Measurements from ENCODE around the gene ENPP6. TPM values are rescaled to one million over a fixed set of nuclear protein-coding genes. Genes with fewer than 3 reads are reported as not detected.

ENPP6 gene
- total RNA-seq, 2 experiments from 2014 or later: not detected

DNA sequence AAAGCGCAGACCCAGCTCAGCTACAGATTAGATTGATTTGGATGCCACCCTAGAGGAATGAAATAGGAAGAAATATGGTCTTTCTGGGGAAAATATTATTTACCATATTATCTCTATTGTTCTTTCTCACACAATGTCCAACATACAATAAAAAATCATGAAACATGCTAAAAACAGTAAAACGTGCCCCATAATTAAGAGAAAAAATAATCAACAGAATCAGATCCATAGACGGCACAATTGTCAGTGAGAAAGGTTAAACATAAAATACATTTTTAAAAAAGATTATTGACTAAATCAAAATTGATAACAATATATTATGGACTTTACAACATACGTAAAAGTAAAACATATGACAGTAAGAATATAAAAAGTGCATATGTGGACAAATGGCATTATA is 90.9 kb downstream of the ENPP6 start:
- CTCF ChIA-PET (ENCODE audit: unreplicated experiment): no interaction called here
- no TSS peak for BruUV-seq (replicated peaks)
- no peak for TF ChIP-seq EZH2phosphoT487 (IDR thresholded peaks at IDR 0.05; ENCODE audit: borderline replicate concordance, low read depth, low read length)
- no peak for TF ChIP-seq CTCF (conservative IDR thresholded peaks at IDR 0.05; ENCODE audit: low read length)

DNA sequence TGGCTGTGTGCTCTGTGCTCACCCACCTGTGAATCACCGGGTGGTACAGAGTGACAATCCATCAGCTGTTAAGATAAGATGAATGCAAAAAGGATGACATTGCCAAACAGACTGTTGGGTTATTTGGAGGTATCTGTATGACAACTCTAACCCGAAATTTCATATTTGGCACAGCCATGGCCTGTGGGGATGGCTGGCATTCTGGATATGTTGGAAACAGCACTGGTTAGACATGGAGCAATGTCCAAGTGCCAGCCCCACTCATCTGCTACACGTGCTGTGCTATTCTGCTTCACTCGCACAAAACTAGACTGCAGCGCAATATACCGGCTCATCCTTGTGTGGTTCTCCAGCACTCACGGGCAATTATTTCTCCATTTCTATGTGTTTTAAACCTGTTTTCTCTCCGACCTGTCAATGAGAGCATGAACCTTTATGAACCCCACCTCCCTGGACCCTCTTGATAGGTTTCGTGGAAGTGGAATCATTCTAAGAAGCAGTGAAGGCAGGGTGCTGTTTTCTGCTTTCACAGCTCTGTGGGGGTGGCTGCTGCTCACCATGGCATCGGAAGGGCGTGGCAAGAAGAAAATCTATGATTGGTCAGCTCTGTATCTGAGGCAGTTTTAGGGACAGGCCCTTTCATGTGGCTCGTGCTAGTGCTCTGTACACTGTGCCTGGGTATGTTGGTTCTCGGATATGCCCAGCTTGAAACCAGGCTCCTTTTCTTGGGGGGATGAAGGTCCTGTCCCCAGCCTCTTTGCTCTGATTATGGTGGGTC is 94.9 kb downstream of the ENPP6 start:
- ChIA-PET CTCF (ENCODE audit: unreplicated experiment) (no interaction called here), POLR2A (interaction anchor here (0.6 to 0.7 kb wide), 4 partner anchors 24 to 603 kb away, joined by 3 to 4 read pairs (median 4); no protein-coding TSS in a partner anchor)
- H3K9me3 ChIP-seq (ENCODE audit: low read length): no peaks in the 10 kb centered on the region
- no peaks in the 10 kb centered on the region for H3K9me2 ChIP-seq (ENCODE audit: insufficient read depth, low read length)
- no peaks in the 10 kb centered on the region for H3K4me1 ChIP-seq (ENCODE audit: insufficient read depth, low read length, poor library complexity, severe bottlenecking)
- no peak overlapping the region for H2AFZ ChIP-seq (ENCODE audit: low read length)
- H3K27ac ChIP-seq (ENCODE audit: low read depth, low read length, poor library complexity, severe bottlenecking): no peak overlapping the region
- no peaks in the 10 kb centered on the region for H3K36me3 ChIP-seq (ENCODE audit: insufficient read depth, low read length)
- DNase-seq (ENCODE audit: low spot score): no peak
- intact Hi-C loops (cut with micrococcal nuclease; ENCODE audit: unreplicated experiment): no loop called here
- H3K4me2 ChIP-seq (ENCODE audit: low read length): no peak overlapping the region
- no peaks in the 10 kb centered on the region for H3K79me2 ChIP-seq (ENCODE audit: insufficient read depth, low read depth, low read length)
- H4K20me1 ChIP-seq (ENCODE audit: insufficient read depth, low read length): no peaks in the 10 kb centered on the region
- BruUV-seq (replicated peaks): no TSS peak
- TF ChIP-seq CTCF (conservative IDR thresholded peaks at IDR 0.05; ENCODE audit: low read length) (no peak), EZH2phosphoT487 (IDR thresholded peaks at IDR 0.05; ENCODE audit: borderline replicate concordance, low read depth, low read length) (no peak)
- H3K4me3 ChIP-seq (ENCODE audit: low read depth, low read length, poor library complexity, severe bottlenecking): no peak overlapping the region

More for the DNA sequence above, 90.9 kb downstream of the ENPP6 start:
- Histone ChIP-seq H3K4me1 (ENCODE audit: insufficient read depth, low read length, poor library complexity, severe bottlenecking) (no peaks in the 10 kb centered on the region), H3K9me2 (ENCODE audit: insufficient read depth, low read length) (no peaks in the 10 kb centered on the region), H3K4me2 (ENCODE audit: low read length) (no peak overlapping the region), H2AFZ (ENCODE audit: low read length) (no peak overlapping the region), H4K20me1 (ENCODE audit: insufficient read depth, low read length) (no peaks in the 10 kb centered on the region), H3K36me3 (ENCODE audit: insufficient read depth, low read length) (no peaks in the 10 kb centered on the region), H3K4me3 (ENCODE audit: low read depth, low read length, poor library complexity, severe bottlenecking) (no peak overlapping the region), H3K27ac (ENCODE audit: low read depth, low read length, poor library complexity, severe bottlenecking) (no peak overlapping the region), H3K79me2 (ENCODE audit: insufficient read depth, low read depth, low read length) (no peaks in the 10 kb centered on the region), H3K9me3 (ENCODE audit: low read length) (no peaks in the 10 kb centered on the region)
- no peak for DNase-seq (ENCODE audit: low spot score)
- intact Hi-C loops (cut with micrococcal nuclease; ENCODE audit: unreplicated experiment): no loop called here
- POLR2A ChIA-PET: no interaction called here

DNA sequence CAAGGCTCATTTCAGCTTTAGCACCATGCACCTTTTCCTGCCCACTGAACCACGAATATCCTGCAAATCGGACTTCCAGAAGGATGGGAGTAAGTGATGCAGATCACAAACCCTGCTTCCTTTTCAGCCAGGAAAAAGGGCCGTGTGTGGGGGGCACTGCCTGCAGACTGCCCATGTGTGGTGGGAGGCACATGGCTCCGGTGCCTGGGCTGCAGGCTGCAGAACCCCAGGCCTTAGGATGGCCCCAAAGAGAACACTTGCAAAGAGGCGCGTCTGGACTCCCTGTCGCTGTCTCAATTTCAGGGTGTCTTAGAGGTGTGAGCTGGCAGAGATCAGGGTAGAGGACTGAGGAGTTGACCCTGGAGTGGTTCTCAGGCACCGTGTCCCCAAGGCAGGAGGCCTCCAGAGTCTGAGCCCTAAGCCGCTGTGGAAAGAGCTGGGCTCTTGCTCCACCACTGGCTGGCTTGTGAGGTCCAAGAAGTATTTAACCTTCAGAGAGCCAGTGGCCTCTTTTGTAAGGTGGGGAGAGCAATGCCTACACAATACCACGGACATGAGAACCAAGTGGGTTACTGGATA is 97.0 kb downstream of the ENPP6 start:
- CTCF ChIA-PET (ENCODE audit: unreplicated experiment): no interaction called here
- Histone ChIP-seq H4K20me1 (ENCODE audit: insufficient read depth, low read length) (no peaks in the 10 kb centered on the region), H3K79me2 (ENCODE audit: insufficient read depth, low read depth, low read length) (no peaks in the 10 kb centered on the region), H3K4me1 (ENCODE audit: insufficient read depth, low read length, poor library complexity, severe bottlenecking) (no peaks in the 10 kb centered on the region), H3K4me2 (ENCODE audit: low read length) (no peak overlapping the region), H3K36me3 (ENCODE audit: insufficient read depth, low read length) (no peaks in the 10 kb centered on the region), H3K27ac (ENCODE audit: low read depth, low read length, poor library complexity, severe bottlenecking) (no peak overlapping the region), H3K9me3 (ENCODE audit: low read length) (no peaks in the 10 kb centered on the region), H2AFZ (ENCODE audit: low read length) (no peak overlapping the region), H3K9me2 (ENCODE audit: insufficient read depth, low read length) (no peaks in the 10 kb centered on the region), H3K4me3 (ENCODE audit: low read depth, low read length, poor library complexity, severe bottlenecking) (no peak overlapping the region)
- no TSS peak for BruUV-seq (replicated peaks)
- DNase-seq (ENCODE audit: low spot score): no peak
- intact Hi-C loops (cut with micrococcal nuclease; ENCODE audit: unreplicated experiment): no loop called here
- TF ChIP-seq EZH2phosphoT487 (IDR thresholded peaks at IDR 0.05; ENCODE audit: borderline replicate concordance, low read depth, low read length) (no peak), CTCF (conservative IDR thresholded peaks at IDR 0.05; ENCODE audit: low read length) (no peak)
- POLR2A ChIA-PET: no interaction called here

All from OCI-LY7 (cell line).